HT1080 (cell line): ENCODE results near the gene PROK1. TPM values are rescaled to one million over a fixed set of nuclear protein-coding genes. Genes with fewer than 3 reads are reported as not detected.

Source experiments
- DNase-seq: peaks from one replicate; pipeline ENCODE4 v3.0.0-alpha.2; 2015; ENCODE audit warnings: low read depth
- total RNA-seq: library from RNA; depleted of rRNA; stranded (reverse); fragments of >200 nt; shearing (Covaris generic); gene quantifications from 2 replicates; pipeline ENCODE4 v1.2.3, GENCODE V29; 2014

Gene PROK1
- total RNA-seq, 1 experiment from 2014 or later, result not detected

DNA sequence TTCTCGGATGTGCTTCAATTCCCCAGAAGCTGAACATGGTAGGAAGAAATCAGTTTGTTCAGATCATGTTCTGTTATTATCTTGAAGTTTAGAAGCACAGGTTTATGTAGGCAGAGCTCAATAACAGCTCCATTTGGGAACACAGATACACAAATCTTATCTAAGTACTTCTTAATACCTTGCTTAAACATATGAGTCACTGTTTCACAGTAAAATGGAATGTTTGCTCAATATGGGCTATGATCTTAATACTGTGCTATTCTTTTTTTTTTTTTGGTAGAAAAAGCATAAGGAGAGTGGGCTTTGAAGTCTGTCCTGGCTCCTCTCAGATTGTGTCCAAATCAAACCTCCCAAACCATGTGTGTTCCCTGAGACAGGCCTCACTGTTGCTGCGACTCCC is 13.4 kb downstream of the PROK1 start:
- DNase-seq, result no peak

GRCh38 chr1:110465038-110465813 is 14.3 kb downstream of the PROK1 start:
- no peak for DNase-seq

- DNase-seq, result no peak
Measured at GRCh38 chr1:110465814-110466380, 14.9 kb downstream of the PROK1 start.

DNA sequence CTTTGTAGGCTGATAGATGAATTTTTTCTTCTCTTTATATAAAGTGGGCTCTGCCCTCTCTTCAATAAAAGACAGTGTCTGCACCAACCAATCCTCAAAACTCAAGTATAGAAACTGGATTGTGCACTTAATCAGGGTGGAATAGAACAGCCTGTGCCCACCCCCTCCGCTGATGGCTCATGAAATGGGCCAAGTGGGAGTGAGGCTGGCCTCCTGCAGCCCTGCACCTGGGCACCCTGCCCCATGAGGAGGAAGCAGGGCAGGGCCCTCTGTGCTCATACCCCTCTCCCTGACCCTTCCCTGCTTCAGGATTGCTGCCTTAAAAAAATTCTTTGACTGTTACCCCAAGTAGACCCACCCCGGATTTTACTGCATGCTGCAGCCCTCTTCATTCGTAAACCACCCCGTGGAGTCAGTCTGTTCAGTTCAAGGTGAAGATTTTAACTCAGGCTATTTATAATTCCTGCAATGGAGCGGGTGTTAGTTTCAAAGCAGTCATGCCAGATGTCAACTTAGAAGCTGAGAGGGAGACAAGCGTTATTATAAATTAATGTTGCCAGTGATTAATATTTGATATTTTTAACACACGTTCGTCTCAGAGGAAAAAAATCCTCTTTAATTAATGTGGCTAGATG is 15.8 kb downstream of the PROK1 start:
- no peak for DNase-seq

- DNase-seq, result no peak
Measured at GRCh38 chr1:110471131-110471530, 20.2 kb downstream of the PROK1 start.

DNA sequence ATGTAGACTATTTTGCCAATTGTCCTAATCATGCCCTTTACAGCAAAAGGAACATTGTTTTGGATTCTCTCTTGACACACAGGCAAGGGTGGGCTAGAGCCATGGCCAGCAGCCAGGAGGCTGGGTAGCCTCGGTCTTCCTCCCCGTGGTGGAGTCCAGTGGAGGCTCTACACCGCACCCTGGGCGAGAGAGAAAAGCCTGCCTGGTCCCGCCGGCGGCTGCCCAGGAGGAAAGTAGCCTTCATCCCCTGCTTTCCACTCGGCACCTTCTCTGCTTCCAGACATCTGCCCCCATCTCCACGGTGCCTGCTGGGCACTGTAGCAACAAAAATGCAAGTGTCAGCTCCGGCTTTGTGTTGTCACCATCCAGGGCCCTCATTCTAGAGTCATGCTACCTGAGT is 21.6 kb downstream of the PROK1 start:
- DNase-seq, result no peak

- no peak for DNase-seq
Measured at GRCh38 chr1:110474444-110474843, 23.5 kb downstream of the PROK1 start.

DNA sequence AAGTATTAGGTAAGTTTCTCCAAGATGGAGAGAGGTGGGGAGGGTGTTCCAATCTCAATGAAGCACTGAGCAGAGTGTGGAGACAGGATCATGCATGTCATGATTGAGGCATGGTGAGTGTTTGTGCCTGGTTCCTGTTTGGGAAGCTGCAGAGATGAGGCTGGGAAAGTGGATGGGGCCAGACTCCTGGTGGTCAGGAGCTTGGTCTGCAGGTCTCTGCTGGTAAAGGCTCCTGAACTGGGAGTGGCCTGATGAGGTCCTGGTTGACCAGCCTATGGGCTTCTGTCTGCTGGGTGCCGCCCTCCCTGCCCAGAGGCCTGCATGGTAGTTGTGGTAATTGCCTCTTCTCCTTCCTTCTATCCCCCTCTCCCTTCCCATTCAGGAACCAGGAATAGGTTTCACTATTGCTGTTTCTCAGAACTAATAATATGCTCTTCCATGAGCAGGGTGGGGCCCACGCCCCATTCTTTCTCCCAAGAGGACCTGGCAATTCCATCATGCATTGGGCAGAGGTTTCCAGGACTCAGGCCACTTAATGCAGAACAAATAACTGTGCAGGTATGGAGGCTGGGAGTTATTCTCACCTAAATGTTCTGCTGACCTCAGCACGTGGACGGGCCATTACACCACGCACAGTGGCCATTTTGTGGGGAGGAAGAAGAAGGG is 24.5 kb downstream of the PROK1 start:
- DNase-seq, result peak; percentile 33

DNA sequence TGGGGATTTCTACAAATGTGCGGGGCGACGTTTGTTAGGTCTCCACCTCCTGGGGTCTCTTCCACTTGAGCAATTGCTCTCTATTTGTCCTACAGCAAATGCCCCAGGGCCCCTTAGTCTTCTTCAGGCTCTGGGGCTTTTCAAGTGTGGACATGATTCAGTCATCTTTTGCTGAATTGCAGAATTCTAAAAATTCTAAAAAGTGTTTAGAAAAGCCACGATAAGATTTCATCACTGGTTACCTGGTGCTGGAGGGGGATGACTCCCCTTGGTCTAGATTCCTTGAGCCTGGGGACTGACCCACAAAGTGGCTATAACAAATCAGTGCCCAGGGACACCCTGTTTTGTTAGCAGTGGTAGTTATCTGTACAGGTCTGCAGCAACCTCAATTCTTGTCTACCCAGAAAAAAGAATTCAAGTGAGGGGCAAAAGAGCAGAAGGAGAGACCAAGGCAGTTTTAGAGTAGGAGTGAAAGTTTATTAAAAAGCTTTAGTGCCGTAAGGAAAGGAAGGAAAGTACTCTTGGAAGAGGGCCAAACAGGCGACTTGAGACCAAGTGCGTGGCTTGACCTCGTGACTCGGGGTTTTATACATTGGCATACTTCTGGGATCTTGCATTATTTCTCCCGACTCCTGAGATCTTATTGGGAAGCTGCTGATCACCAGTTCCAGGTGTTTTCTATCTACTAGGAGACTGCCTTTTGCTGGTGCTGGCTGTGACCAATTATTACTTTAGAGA is 25.2 kb downstream of the PROK1 start:
- DNase-seq, result no peak

GRCh38 chr1:110477041-110477440 is 26.1 kb downstream of the PROK1 start:
- DNase-seq, result peak; percentile 88

GRCh38 chr1:110477445-110477957 is 26.6 kb downstream of the PROK1 start:
- DNase-seq, result no peak

- no peak for DNase-seq
Measured at GRCh38 chr1:110477967-110478640, 27.2 kb downstream of the PROK1 start.

DNA sequence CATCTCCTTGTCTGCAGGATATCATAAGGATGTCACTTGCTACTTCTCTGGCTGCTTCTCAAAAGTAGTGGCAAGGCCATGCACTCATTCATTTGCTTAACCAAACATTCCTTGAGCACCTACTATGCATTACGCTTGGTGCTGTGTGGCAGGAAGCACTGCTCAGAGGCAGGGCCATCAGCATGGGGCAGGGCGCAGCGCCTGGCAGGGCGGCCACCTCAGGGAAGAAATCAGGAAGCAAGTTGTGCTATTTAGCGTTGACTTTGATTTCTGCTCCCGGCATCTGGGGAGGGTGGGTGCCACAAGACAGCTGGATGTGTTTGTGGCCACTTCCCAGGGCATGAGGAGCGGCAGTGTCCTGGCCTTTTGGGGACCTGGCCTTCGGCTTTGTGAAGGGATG is 27.9 kb downstream of the PROK1 start:
- DNase-seq, result no peak

DNA sequence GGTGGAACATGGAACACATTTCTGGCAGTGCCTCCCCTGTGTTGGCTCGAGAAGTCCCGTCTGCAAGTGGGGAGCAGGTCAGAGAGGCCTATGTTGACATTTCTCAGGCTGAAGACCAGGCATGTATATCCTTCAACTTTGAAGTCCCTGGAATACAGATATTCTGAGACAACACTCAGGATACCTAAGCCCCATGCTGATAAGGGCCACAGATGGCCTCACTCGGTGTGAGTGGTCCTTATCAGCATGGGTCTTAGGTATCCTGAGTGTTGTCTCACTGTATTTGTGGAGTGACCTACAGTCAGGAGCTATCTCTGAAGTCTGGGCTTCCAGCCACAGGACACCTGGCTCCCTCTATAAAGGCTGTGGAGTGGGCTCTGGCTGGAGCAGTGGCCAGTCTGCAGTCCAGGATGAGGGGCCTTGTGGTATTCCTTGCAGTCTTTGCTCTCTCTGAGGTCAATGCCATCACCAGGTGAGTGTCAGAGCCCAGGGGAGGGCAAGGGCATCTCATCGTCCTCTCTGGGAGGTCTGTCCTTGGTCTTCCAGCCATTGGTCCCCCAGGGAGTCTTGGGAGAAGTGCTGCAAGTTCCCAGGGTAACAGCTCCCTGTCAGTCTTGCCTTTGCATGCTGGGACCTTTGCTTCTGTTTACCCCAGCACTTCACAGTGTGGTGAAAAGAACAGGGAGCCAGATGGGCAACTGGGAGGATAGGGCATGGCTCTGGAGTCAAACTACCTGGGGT is 29.6 kb downstream of the PROK1 start:
- no peak for DNase-seq

GRCh38 chr1:110481968-110482623 is 31.1 kb downstream of the PROK1 start:
- no peak for DNase-seq

DNA sequence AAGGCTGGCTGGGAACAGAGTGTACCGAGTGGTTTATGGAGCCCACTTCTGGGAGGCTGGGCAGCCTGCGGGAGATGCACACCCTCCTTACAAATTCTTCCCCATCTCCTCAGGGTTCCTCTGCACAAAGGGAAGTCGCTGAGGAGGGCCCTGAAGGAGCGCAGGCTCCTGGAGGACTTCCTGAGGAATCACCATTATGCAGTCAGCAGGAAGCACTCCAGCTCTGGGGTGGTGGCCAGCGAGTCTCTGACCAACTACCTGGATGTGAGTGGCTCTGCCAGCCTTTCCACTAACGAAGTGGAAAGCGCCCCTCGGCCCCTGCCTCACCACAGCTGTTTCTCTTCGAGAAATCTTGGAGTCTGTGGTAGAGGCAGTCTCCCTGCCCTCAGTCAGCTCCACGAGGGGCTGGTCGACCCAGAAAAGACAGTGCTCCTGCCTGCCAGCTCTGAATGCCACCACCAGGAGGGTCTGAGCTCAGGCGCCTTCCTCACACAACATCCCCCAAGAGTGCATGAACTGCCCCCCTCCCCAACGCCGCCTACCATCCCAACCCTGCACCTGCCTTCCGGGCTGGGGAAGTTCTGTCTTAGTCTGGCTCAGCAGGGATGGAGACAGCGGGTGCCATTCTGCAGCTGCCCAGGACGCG is 31.8 kb downstream of the PROK1 start:
- DNase-seq, result no peak

- no peak for DNase-seq
Measured at GRCh38 chr1:110483308-110483685, 32.3 kb downstream of the PROK1 start.

- DNase-seq, result no peak
Measured at GRCh38 chr1:110484801-110485200, 33.9 kb downstream of the PROK1 start.

DNA sequence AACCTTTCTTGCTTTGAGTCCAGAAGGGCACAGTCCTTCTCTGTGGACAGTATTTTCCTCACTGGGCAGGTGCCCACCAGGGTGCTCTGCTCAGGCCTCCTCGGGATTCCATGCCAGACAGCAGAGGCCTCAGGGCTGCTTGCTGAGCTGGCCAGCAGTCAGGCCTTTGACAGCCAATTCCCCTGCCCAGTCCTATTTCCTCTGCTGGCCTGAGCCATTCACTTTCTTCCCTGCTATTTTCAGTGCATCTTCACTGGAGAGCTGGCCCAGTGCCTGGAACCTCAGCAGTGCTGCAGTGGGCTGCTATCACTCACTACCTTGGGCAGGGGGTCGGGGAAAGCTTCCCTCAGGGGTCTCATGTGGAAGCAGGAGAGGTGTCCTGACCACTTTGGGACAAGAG is 34.8 kb downstream of the PROK1 start:
- no peak for DNase-seq
